Kidney (tissue), 14 donors: ENCODE results near the gene KDM4C. TPM values are rescaled to one million over a fixed set of nuclear protein-coding genes. Genes with fewer than 3 reads are reported as not detected.

Experiments used
- DNase-seq, 5 donors: peaks; one replicate each; pipeline ENCODE4 v3.0.0-alpha.2; 2013 to 2020
- FAIRE-seq: peaks from 2 replicates; lab custom pipeline; 2012; peaks lifted over from hg19 to GRCh38; lab: Jason Lieb, UNC
- H3K27ac ChIP-seq, 2 donors: one replicate each; pipeline ENCODE4 v1.7.0; 2013; ENCODE audit warnings: low read depth in 2 of 2, low read length in 2 of 2, inconsistent platforms in 1 of 2
- H3K27me3 ChIP-seq: one replicate; pipeline ENCODE4 v1.7.1; 2013; ENCODE audit warnings: low read length, inconsistent platforms; ENCODE audit not compliant: control insufficient read depth, insufficient read depth
- H3K36me3 ChIP-seq, 3 donors: one replicate each; pipeline versions ENCODE4 v1.7.0 to v1.7.1; 2013; ENCODE audit warnings: low read length in 3 of 3, control low read depth in 1 of 3, inconsistent platforms in 1 of 3; ENCODE audit not compliant: insufficient read depth in 3 of 3, control insufficient read depth in 2 of 3
- H3K4me1 ChIP-seq, 3 donors: one replicate each; pipeline versions ENCODE4 v1.7.0 to v1.7.1; 2013; ENCODE audit warnings: low read length in 3 of 3, inconsistent platforms in 1 of 3, low read depth in 1 of 3; ENCODE audit not compliant: control insufficient read depth in 2 of 3, insufficient read depth in 2 of 3
- H3K4me3 ChIP-seq, 3 donors: one replicate each; pipeline versions ENCODE4 v1.7.0 to v1.8.1; 2013; ENCODE audit warnings: low read length in 3 of 3, control low read depth in 1 of 3, inconsistent platforms in 1 of 3
- H3K9ac ChIP-seq, 3 donors: one replicate each; pipeline versions ENCODE4 v1.7.0 to v1.7.1; 2013; ENCODE audit warnings: low read length in 3 of 3, control low read depth in 1 of 3, inconsistent platforms in 1 of 3
- H3K9me3 ChIP-seq, 3 donors: one replicate each; pipeline versions ENCODE4 v1.7.0 to v1.7.1; 2013; ENCODE audit warnings: low read length in 3 of 3, control low read depth in 1 of 3, inconsistent platforms in 1 of 3; ENCODE audit not compliant: control insufficient read depth in 2 of 3, insufficient read depth in 1 of 3
- CTCF ChIP-seq: IDR thresholded peaks from 3 replicates; pipeline ENCODE4 v1.5.1; 2012; ENCODE audit warnings: mild to moderate bottlenecking, moderate library complexity, borderline replicate concordance; ENCODE audit not compliant: insufficient read depth; ENCODE audit errors: extremely low read depth
- intact Hi-C: fragments of 100-400 bp; cut with DNase I; formaldehyde crosslinking; loops from one replicate; pipeline ENCODE4 v1.11.1; 2022
- polyA plus RNA-seq: library from polyadenylated mRNA; stranded (reverse); fragments of 350-450 nt; fragmentation: Illumina TruSeq; extraction: RNeasy Lipid Tissue Mini Kit (QIAGEN cat#74804); gene quantifications from one replicate; pipeline ENCODE4 v1.2.3, GENCODE V29; 2014; ENCODE audit warnings: low read depth, low replicate concordance; ENCODE audit not compliant: insufficient read depth
- total RNA-seq: library from RNA; stranded (reverse); fragmentation: NEBNext Ultra II Directional; extraction: Animal tissue kit (Norgen Biotek cat#: 25700); gene quantifications from one replicate; pipeline ENCODE4 v1.2.1, GENCODE V29; 2021
- donor health status: control.
- donor health status: control.
- donor health status: control.
- donor health status: control.
- donor health status: control.
- donor health status: DM: yes; HTN: yes; CAD: no.
- donor health status: Normal renal cell carcinoma (clear cell type).

The KDM4C gene
- total and polyA plus RNA-seq, 2 donors from 2014 or later = 7.1 to 47.1 TPM

DNA sequence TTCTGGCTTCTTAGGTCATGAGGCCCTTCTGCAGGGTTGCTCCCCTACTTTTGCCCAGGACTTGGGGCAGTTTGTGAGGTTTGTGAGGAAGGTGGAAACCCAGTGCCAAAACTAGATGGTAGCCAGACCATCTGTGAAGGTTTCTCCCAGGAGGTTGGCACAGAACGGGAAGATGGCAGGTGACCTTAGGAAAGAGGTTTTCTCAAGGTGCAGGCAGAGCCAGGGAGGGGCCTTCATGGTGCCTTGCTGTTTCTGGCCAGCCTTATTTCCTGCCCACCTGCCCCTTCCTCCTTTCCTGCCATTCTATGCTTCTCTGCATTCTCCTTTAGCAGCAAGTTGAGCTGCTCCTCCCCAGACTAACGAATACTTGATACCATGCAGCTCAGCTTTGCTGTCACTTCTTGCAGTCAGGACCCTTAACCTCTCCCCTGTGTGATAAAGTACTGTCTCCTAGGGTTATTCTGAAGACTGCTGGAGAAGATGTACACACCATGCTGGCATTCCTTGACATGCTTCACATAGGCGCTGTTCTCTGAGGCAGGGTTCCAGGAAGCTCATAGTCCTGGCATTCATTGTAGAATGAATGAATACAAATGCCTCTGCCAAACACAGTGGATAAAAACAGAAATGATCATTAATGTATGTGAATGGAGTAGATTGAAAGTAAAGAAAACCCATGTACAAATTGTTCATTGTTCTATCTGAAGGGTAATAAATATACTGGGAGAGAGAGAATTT lies 154.3 kb downstream of the KDM4C start:
- intact Hi-C loops = no loop called here
- no peak for FAIRE-seq
- H3K9me3 ChIP-seq = no peaks in the 10 kb centered on the region
- no peak overlapping the region for H3K9ac ChIP-seq
- TF ChIP-seq CTCF = no peak
- H3K4me3 ChIP-seq = no peak overlapping the region
- no peak overlapping the region for H3K27ac ChIP-seq
- no peak for DNase-seq
- no peaks in the 10 kb centered on the region for H3K27me3 ChIP-seq
- H3K36me3 ChIP-seq = no peaks in the 10 kb centered on the region
- peaks cover 0 to 16% (median 7%) of the 10 kb centered on the region in 3 donors for H3K4me1 ChIP-seq

DNA sequence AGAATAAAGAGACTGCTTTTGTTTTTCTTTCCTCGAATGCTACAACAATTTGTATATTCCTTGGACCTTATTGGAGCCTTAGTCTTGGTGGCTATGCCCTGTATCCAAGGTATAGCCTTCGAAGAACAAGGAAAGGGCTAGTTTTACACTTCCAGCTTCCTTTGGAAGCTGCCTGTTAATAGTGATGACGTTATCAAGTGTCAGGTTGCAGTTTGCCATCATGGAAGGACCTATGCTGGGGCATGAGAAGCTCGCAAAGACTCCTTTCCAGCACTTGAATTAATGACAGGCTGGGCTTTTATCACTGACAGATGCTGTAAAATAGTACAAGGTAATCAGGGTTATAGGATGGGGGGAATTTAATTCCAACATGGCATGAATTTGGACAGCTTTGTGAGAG lies 157.9 kb downstream of the KDM4C start:
- H3K4me3 ChIP-seq = no peak overlapping the region
- FAIRE-seq = no peak
- H3K36me3 ChIP-seq = no peaks in the 10 kb centered on the region
- no peak overlapping the region for H3K9ac ChIP-seq
- no peak for TF ChIP-seq CTCF
- no peaks in the 10 kb centered on the region for H3K9me3 ChIP-seq
- peak in 2 of 5 donors; percentile 55 to 56 for DNase-seq
- H3K4me1 ChIP-seq = peaks cover 0 to 3% (median under 1%) of the 10 kb centered on the region in 3 donors
- no peak overlapping the region for H3K27ac ChIP-seq
- H3K27me3 ChIP-seq = no peaks in the 10 kb centered on the region
- intact Hi-C loops = no loop called here

DNA sequence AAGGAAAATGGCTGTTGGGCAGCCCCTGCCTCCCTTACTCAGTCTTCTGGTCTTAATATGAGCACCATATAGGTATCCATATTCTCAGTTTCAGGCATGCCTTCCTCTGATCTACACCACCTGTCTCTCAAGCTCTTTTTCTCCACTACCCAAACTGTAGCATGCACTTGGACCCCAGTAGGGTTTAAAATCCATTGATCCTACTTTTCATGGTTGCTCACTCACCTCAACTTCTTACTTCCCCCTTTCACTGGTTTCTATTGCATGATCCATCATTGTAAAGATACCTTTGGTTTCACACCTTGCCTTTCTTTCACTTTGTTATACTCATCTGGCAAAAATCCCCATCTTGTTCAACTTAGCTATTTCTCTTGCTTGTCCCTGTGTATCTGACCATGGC lies 159.4 kb downstream of the KDM4C start:
- Histone ChIP-seq H3K27me3 (no peaks in the 10 kb centered on the region), H3K4me3 (no peak overlapping the region), H3K9me3 (no peaks in the 10 kb centered on the region), H3K9ac (no peak overlapping the region), H3K27ac (no peak overlapping the region), H3K4me1 (peaks cover 0 to under 1% (median 0%) of the 10 kb centered on the region in 3 donors), H3K36me3 (peaks cover 0 to 2% (median 0%) of the 10 kb centered on the region in 3 donors)
- no peak for FAIRE-seq
- no peak for TF ChIP-seq CTCF
- intact Hi-C loops = no loop called here
- no peak for DNase-seq
